ENCODE data around the gene BCR. TPM values are rescaled to one million over a fixed set of nuclear protein-coding genes. Genes with fewer than 3 reads are reported as not detected.

BCR gene
- total RNA-seq (2016; rRNA removed; fragmentation: Illumina TruSeq; extraction: Trizol) (33.6 and 35.4 TPM in 2 replicates), polyA plus RNA-seq (2011; rRNA removed) (19.9 and 21.9 TPM in 2 replicates), polyA minus RNA-seq (2011; rRNA and poly(A)+ RNA removed; ENCODE audit: low replicate concordance) (67.7 and 82.7 TPM in 2 replicates), Bru-seq, nascent RNA (percentile 66 among the genes with signal in this experiment), BruChase-seq, experiment 1, labeled RNA remaining after a 6-hour chase (percentile 72 among the genes with signal in this experiment), BruChase-seq, experiment 2, labeled RNA remaining after a 2-hour chase (percentile 69 among the genes with signal in this experiment)
- 10.9 and 12.3 TPM in 2 replicates for total RNA-seq (2016; cell fraction: cytosol; rRNA removed; fragmentation: Illumina TruSeq; extraction: Trizol; ENCODE audit: low read depth)
- total RNA-seq (2016; cell fraction: insoluble cytoplasmic fraction; rRNA removed; fragmentation: Illumina TruSeq; extraction: Trizol), result 29.4 and 37.4 TPM in 2 replicates
- 17.4 and 22.3 TPM in 2 replicates for total RNA-seq (2016; cell fraction: membrane; rRNA removed; fragmentation: Illumina TruSeq; extraction: Trizol)
- total RNA-seq (2016; cell fraction: nucleus; rRNA removed; fragmentation: Illumina TruSeq; extraction: Trizol), result 26.4 and 32.2 TPM in 2 replicates
- polyA plus RNA-seq (2011; cell fraction: cytosol; rRNA removed), result 28.9 and 33.8 TPM in 2 replicates
- 66.0 and 71.9 TPM in 2 replicates for polyA plus RNA-seq (2011; cell fraction: nucleus; rRNA removed)
- 21.2 and 25.3 TPM in 2 replicates for polyA plus RNA-seq (2012)
- polyA plus RNA-seq (2016; cell fraction: cytosol; fragmentation: Illumina TruSeq; extraction: Trizol; ENCODE audit: low read depth), result 2.3 and 4.6 TPM in 2 replicates
- polyA plus RNA-seq (2016; cell fraction: insoluble cytoplasmic fraction; fragmentation: Illumina TruSeq; extraction: Trizol; ENCODE audit: low read depth), result 26.5 and 34.8 TPM in 2 replicates
- 11.6 and 12.9 TPM in 2 replicates for polyA plus RNA-seq (2016; cell fraction: membrane; fragmentation: Illumina TruSeq; extraction: Trizol; ENCODE audit: low read depth)
- polyA plus RNA-seq (2016; cell fraction: nucleus; fragmentation: Illumina TruSeq; extraction: Trizol; ENCODE audit: insufficient read depth, low read depth), result 45.4 and 51.6 TPM in 2 replicates
- polyA minus RNA-seq (2011; cell fraction: cytosol; rRNA and poly(A)+ RNA removed), result 43.0 and 57.5 TPM in 2 replicates
- polyA minus RNA-seq (2011; cell fraction: nucleus; rRNA and poly(A)+ RNA removed), result 24.6 and 32.1 TPM in 2 replicates
- long read RNA-seq, experiment 1, full-length matches to known transcripts, result 3 of 24 reads
- long read RNA-seq, experiment 1, partial matches to known transcripts, result 18 of 24 reads
- long read RNA-seq, experiment 1, other reads (novel, unspliced or antisense), result 3 of 24 reads
- long read RNA-seq, experiment 2, full-length matches to known transcripts, result 45 of 133 reads
- long read RNA-seq, experiment 2, partial matches to known transcripts, result 53 of 133 reads
- long read RNA-seq, experiment 2, other reads (novel, unspliced or antisense), result 35 of 133 reads

- FAIRE-seq, result no peak
- intact Hi-C loops (cut with micrococcal nuclease; ENCODE audit: unreplicated experiment), result loop anchor here (2.0 kb wide), 1 partner anchor 36 kb away; no protein-coding TSS in a partner anchor
- TF ChIP-seq NFIB (CRISPR knock-in tag; IDR thresholded peaks at IDR 0.05; ENCODE audit: borderline replicate concordance) (no peak), NBN (conservative IDR thresholded peaks at IDR 0.05) (no peak), GTF2F1 (IDR thresholded peaks at IDR 0.05; ENCODE audit: low read length) (no peak), PRPF4 (IDR thresholded peaks at IDR 0.05; ENCODE audit: low read depth, low read length, poor library complexity, severe bottlenecking) (no peak), ZNF550 (CRISPR knock-in tag; IDR thresholded peaks at IDR 0.05; ENCODE audit: borderline replicate concordance) (no peak), SP5 (CRISPR knock-in tag; IDR thresholded peaks at IDR 0.05; ENCODE audit: borderline replicate concordance, low read depth) (peak; percentile 15; the same call in 1 of the 2 replicates), KLF9 (CRISPR knock-in tag; IDR thresholded peaks at IDR 0.05; ENCODE audit: low read depth) (no peak), SIN3A (IDR thresholded peaks at IDR 0.05; ENCODE audit: borderline replicate concordance, low read depth, low read length) (peak; percentile 64; the same call in 1 of the 2 replicates), SNAPC5 (CRISPR knock-in tag; IDR thresholded peaks at IDR 0.05; ENCODE audit: borderline replicate concordance) (no peak), DDIT3 (CRISPR knock-in tag; IDR thresholded peaks at IDR 0.05) (no peak), SRSF9 (IDR thresholded peaks at IDR 0.05; ENCODE audit: borderline replicate concordance, insufficient read depth, low read depth, low read length, poor library complexity, severe bottlenecking) (no peak), ZNF331 (CRISPR knock-in tag; IDR thresholded peaks at IDR 0.05) (peak; percentile 86), POLR2G (IDR thresholded peaks at IDR 0.05; ENCODE audit: low read depth, low read length) (peak; percentile 35; the same call in 1 of the 2 replicates), ZNF713 (CRISPR knock-in tag; IDR thresholded peaks at IDR 0.05) (no peak), ZNF317 (CRISPR knock-in tag; IDR thresholded peaks at IDR 0.05) (no peak), ZXDC (CRISPR knock-in tag; IDR thresholded peaks at IDR 0.05) (no peak)
These were observed at the start of gene BCR for GRCh38 chr22:23180301-23180892. BCR (plus strand) TSS chr22:23180509; CDS start chr22:23180961, 452 bp downstream.

More at GRCh38 chr22:23180301-23180892, at the start of gene BCR:
- Histone ChIP-seq H3K4me3 (replicated peaks in 1 of 3; ENCODE audit: insufficient read depth in 1 of 3, low read depth in 2 of 3, low read length in 3 of 3) (peak within 1 kb of the TSS; percentile 73 to 88 (median 83)), H3K36me3 (replicated peaks in 1 of 2; ENCODE audit: control insufficient read depth in 1 of 2, insufficient read depth in 2 of 2, low read length in 2 of 2) (no peaks in the 10 kb centered on the region; a peak in 2 of 5 replicates), H3K9ac (ENCODE audit: insufficient read depth, low read depth, low read length) (peak within 1 kb of the TSS; percentile 83), H3K9me3 (ENCODE audit: low read length) (no peaks in the 10 kb centered on the region), H3K4me2 (ENCODE audit: low read depth, low read length) (peak within 1 kb of the TSS; percentile 95), H2AFZ (ENCODE audit: low read length) (peak within 1 kb of the TSS; percentile 44), H3K27me3 (ENCODE audit: control insufficient read depth in 1 of 2, insufficient read depth in 2 of 2, low read length in 2 of 2) (no peaks in the 10 kb centered on the region; a peak in 1 of 5 replicates), H3K79me2 (ENCODE audit: insufficient read depth, low read length) (peaks cover 44% of the 10 kb centered on the region), H3K4me1 (ENCODE audit: insufficient read depth, low read length) (peaks cover 75% of the 10 kb centered on the region), H4K20me1 (ENCODE audit: insufficient read depth, low read length) (peaks cover 41% of the 10 kb centered on the region), H3K27ac (ENCODE audit: extremely low read length, insufficient read depth, low read length) (peak within 1 kb of the TSS; percentile 69)
- no TSS peak for BruUV-seq (replicated peaks)
- ATAC-seq (peak; percentile 77), DNase-seq (ENCODE audit: low spot score) (no peak)
- CTCF ChIA-PET (ENCODE audit: low intra/inter-chr PET ratio, low total read pairs), result interaction anchor here (3.0 to 5.9 kb wide), 2 partner anchors 102 to 110 kb away, joined by 45 to 73 read pairs; no protein-coding TSS in a partner anchor
- POLR2A ChIA-PET, result interaction anchor here (1.0 to 4.1 kb wide), 2 partner anchors 101 to 104 kb away, joined by 3 to 18 read pairs; no protein-coding TSS in a partner anchor
- in situ Hi-C loops (cut with HindIII; ENCODE audit: extremely low pct_ligation_motif_present, low pct_unique_long_range_greater_than_20kb), result loop anchor here (5.0 kb wide), 1 partner anchor 37 kb away; no protein-coding TSS in a partner anchor
- no CpG with 5 or more reads among the region's 88 CpGs for WGBS (ENCODE audit: low lambda C conversion rate)
